ENCODE data around the gene GYPA. TPM values are rescaled to one million over a fixed set of nuclear protein-coding genes. Genes with fewer than 3 reads are reported as not detected.
"Not testable (repeated sequence)": the region's sequence is repeated elsewhere in the genome, so short reads cannot be mapped to it uniquely, and the experiment has no call there.

GYPA gene
- total RNA-seq, 4 donors from 2014 or later, result not detected

- Histone ChIP-seq H3K9me3 (no peaks in the 10 kb centered on the region), H3K27ac (no peak overlapping the region), H3K27me3 (no peaks in the 10 kb centered on the region), H3K4me3 (no peak overlapping the region), H3K4me1 (no peaks in the 10 kb centered on the region), H3K36me3 (no peaks in the 10 kb centered on the region)
- TF ChIP-seq POLR2A (IDR thresholded peaks at IDR 0.05) (no peak), EP300 (IDR thresholded peaks at IDR 0.05) (no peak), POLR2AphosphoS5 (IDR thresholded peaks at IDR 0.05) (no peak), CTCF (IDR thresholded peaks at IDR 0.05) (no peak)
- no peak for DNase-seq (ENCODE audit: low spot score in 2 of 2)
- 66% methylated on average over 2 of the region's 2 CpGs for WGBS
Measured at GRCh38 chr4:144113546-144113945, 27.0 kb downstream of the GYPA start.

- H3K27me3 ChIP-seq, result no peaks in the 10 kb centered on the region
- H3K4me1 ChIP-seq, result no peaks in the 10 kb centered on the region
- no peaks in the 10 kb centered on the region for H3K9me3 ChIP-seq
- DNase-seq (ENCODE audit: low spot score in 2 of 2), result no peak
- H3K36me3 ChIP-seq, result no peaks in the 10 kb centered on the region
- H3K27ac ChIP-seq, result no peak overlapping the region
- WGBS, result 83% methylated on average over 6 of the region's 6 CpGs
- H3K4me3 ChIP-seq, result no peak overlapping the region
- no peak for TF ChIP-seq CTCF (IDR thresholded peaks at IDR 0.05)
- no peak for TF ChIP-seq POLR2AphosphoS5 (IDR thresholded peaks at IDR 0.05)
Measured at GRCh38 chr4:144104509-144105130, 35.9 kb downstream of the GYPA start.

- H3K27ac ChIP-seq; H3K27me3 ChIP-seq; H3K36me3 ChIP-seq; H3K4me3 ChIP-seq; H3K4me1 ChIP-seq; DNase-seq (ENCODE audit: low spot score in 2 of 2); H3K9me3 ChIP-seq: not testable (repeated sequence)
- 87% methylated on average over 2 of the region's 2 CpGs for WGBS
Measured at GRCh38 chr4:144097776-144098175, 42.7 kb downstream of the GYPA start.

- WGBS, result 56% methylated on average over 4 of the region's 4 CpGs
- H3K27me3 ChIP-seq; H3K9me3 ChIP-seq; H3K4me1 ChIP-seq; H3K27ac ChIP-seq; DNase-seq (ENCODE audit: low spot score in 2 of 2); H3K4me3 ChIP-seq; H3K36me3 ChIP-seq: not testable (repeated sequence)
Measured at GRCh38 chr4:144093995-144094394, 46.5 kb downstream of the GYPA start.

GRCh38 chr4:144091181-144091580, 49.3 kb downstream of the GYPA start:
- not testable (repeated sequence) for DNase-seq (ENCODE audit: low spot score in 2 of 2); H3K4me3 ChIP-seq; H3K27ac ChIP-seq; H3K36me3 ChIP-seq; H3K9me3 ChIP-seq; H3K27me3 ChIP-seq; H3K4me1 ChIP-seq
- 83% methylated on average over 2 of the region's 2 CpGs for WGBS

- Histone ChIP-seq H3K4me1 (no peaks in the 10 kb centered on the region), H3K4me3 (no peak overlapping the region), H3K27me3 (no peaks in the 10 kb centered on the region), H3K27ac (no peak overlapping the region), H3K36me3 (no peaks in the 10 kb centered on the region), H3K9me3 (no peaks in the 10 kb centered on the region)
- no peak for DNase-seq (ENCODE audit: low spot score in 2 of 2)
- 80% methylated on average over 5 of the region's 5 CpGs for WGBS
- TF ChIP-seq CTCF (IDR thresholded peaks at IDR 0.05), result no peak
- TF ChIP-seq POLR2A (IDR thresholded peaks at IDR 0.05), result no peak
- TF ChIP-seq EP300 (IDR thresholded peaks at IDR 0.05), result no peak
- TF ChIP-seq POLR2AphosphoS5 (IDR thresholded peaks at IDR 0.05), result no peak
Measured at GRCh38 chr4:144090744-144091143, 49.8 kb downstream of the GYPA start.

GRCh38 chr4:144082053-144082452, 58.5 kb downstream of the GYPA start:
- not testable (repeated sequence) for H3K9me3 ChIP-seq; H3K27me3 ChIP-seq; H3K4me1 ChIP-seq; H3K36me3 ChIP-seq; H3K27ac ChIP-seq; H3K4me3 ChIP-seq; DNase-seq (ENCODE audit: low spot score in 2 of 2)
- 40% methylated on average over 3 of the region's 3 CpGs for WGBS

GRCh38 chr4:144080135-144080534, 60.4 kb downstream of the GYPA start:
- H3K27me3 ChIP-seq; H3K27ac ChIP-seq; H3K36me3 ChIP-seq; H3K4me1 ChIP-seq; H3K4me3 ChIP-seq; DNase-seq (ENCODE audit: low spot score in 2 of 2); H3K9me3 ChIP-seq: not testable (repeated sequence)
- WGBS, result 71% methylated on average over 4 of the region's 4 CpGs

- not testable (repeated sequence) for H3K36me3 ChIP-seq; H3K27ac ChIP-seq; DNase-seq (ENCODE audit: low spot score in 2 of 2); H3K4me1 ChIP-seq; H3K27me3 ChIP-seq; H3K9me3 ChIP-seq; H3K4me3 ChIP-seq
- 63% methylated on average over 2 of the region's 2 CpGs for WGBS
Measured at GRCh38 chr4:144078746-144079145, 61.8 kb downstream of the GYPA start.

GRCh38 chr4:144061556-144061955, 79.0 kb downstream of the GYPA start:
- H3K27me3 ChIP-seq; H3K36me3 ChIP-seq; DNase-seq (ENCODE audit: low spot score in 2 of 2); H3K27ac ChIP-seq; H3K4me3 ChIP-seq; H3K9me3 ChIP-seq; H3K4me1 ChIP-seq: not testable (repeated sequence)

- not testable (repeated sequence) for H3K4me1 ChIP-seq; H3K27ac ChIP-seq; DNase-seq (ENCODE audit: low spot score in 2 of 2); H3K36me3 ChIP-seq; H3K4me3 ChIP-seq; H3K9me3 ChIP-seq; H3K27me3 ChIP-seq
- 78% methylated on average over 3 of the region's 3 CpGs for WGBS
Measured at GRCh38 chr4:144060234-144060859, 80.2 kb downstream of the GYPA start.
